Activated CD4-positive, alpha-beta T cell treated with anti-CD3 and anti-CD28 coated beads for 36 hours (primary cell): ENCODE data around the gene SPP1. TPM values are rescaled to one million over a fixed set of nuclear protein-coding genes. Genes with fewer than 3 reads are reported as not detected.
"Not testable (repeated sequence)": the region's sequence is repeated elsewhere in the genome, so short reads cannot be mapped to it uniquely, and the experiment has no call there.

Experiments used
- ATAC-seq: fragments of 200-7000 bp; cut with Tn5 transposase; one replicate; pipeline ENCODE4 v1.10.0; 2021; ENCODE audit warnings: mild to moderate bottlenecking, moderate library complexity
- CTCF ChIA-PET: fragments of 350-600 bp; sonication (Branson Sonifier 250); formaldehyde crosslinking; loops from one replicate; lab custom pipeline; 2021; ENCODE audit warnings: antibody characterized with exemption; lab: Charles Lee
- POLR2A ChIA-PET: fragments of 350-600 bp; sonication (Branson Sonifier 250); formaldehyde crosslinking; loops from one replicate; lab custom pipeline; 2021; ENCODE audit warnings: antibody characterized with exemption, inconsistent platforms; lab: Charles Lee
- DNase-seq: peaks from one replicate; pipeline ENCODE4 v3.0.0-alpha.2; 2020
- H3K27ac Mint-ChIP-seq: one replicate; pipeline ENCODE4 v1.8.0; 2021; ENCODE audit warnings: mixed read lengths
- H3K27me3 Mint-ChIP-seq: one replicate; pipeline ENCODE4 v1.8.0; 2021; ENCODE audit warnings: mixed read lengths
- H3K36me3 Mint-ChIP-seq: one replicate; pipeline ENCODE4 v1.8.0; 2021; ENCODE audit warnings: low read depth, mixed read lengths
- H3K4me1 Mint-ChIP-seq: one replicate; pipeline ENCODE4 v1.8.0; 2021; ENCODE audit warnings: mixed read lengths
- H3K4me3 Mint-ChIP-seq: one replicate; pipeline ENCODE4 v1.8.0; 2021; ENCODE audit warnings: mild to moderate bottlenecking, moderate library complexity, mixed read lengths
- H3K9me3 Mint-ChIP-seq: one replicate; pipeline ENCODE4 v1.8.0; 2021; ENCODE audit warnings: low read depth, mixed read lengths
- intact Hi-C, 2 experiments: fragments of 100-400 bp; cut with DNase I in 1 of 2; cut with micrococcal nuclease in 1 of 2; formaldehyde crosslinking; loops; one replicate each; pipeline versions ENCODE4 v1.14.2 to v1.15.1; 2022 to 2024; cut with DNase I, micrococcal nuclease
- total RNA-seq, 2 experiments: library from RNA; stranded (reverse); gene quantifications; one replicate each; pipeline ENCODE4 v1.2.3, GENCODE V29; 2021

SPP1 gene
- total RNA-seq, 2 experiments from 2014 or later, result not detected

DNA sequence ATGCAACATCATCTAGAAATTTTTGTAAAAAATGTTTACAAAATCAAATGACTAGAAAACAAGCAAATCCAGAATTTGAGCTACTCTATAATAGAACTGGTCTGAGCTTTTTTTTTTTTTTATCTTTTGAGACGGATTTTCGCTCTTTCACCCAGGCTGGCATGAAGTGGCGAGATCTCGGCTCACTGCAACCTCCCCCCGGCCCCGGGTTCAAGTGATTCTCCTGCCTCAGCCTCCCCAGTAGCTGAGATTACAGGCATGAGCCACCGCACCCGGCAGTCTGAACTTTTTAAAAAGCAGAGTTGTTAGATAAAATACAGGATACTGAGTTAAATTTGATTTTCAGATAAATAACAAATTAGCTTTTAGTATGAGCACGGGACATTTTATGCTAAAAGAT is 11.0 kb downstream of the SPP1 start:
- intact Hi-C loops, result no loop called here
- ChIA-PET POLR2A (no interaction called here), CTCF (interaction anchor here (0.7 to 1.9 kb wide), 5 partner anchors 13 to 212 kb away, joined by 3 to 16 read pairs (median 3); no protein-coding TSS in a partner anchor)
- Mint-ChIP-seq H3K4me3 (no peak overlapping the region), H3K27ac (no peak overlapping the region), H3K27me3 (peaks cover 10% of the 10 kb centered on the region), H3K4me1 (peaks cover 3% of the 10 kb centered on the region), H3K36me3 (no peaks in the 10 kb centered on the region), H3K9me3 (no peaks in the 10 kb centered on the region)
- ATAC-seq (no peak), DNase-seq (no peak)

DNA sequence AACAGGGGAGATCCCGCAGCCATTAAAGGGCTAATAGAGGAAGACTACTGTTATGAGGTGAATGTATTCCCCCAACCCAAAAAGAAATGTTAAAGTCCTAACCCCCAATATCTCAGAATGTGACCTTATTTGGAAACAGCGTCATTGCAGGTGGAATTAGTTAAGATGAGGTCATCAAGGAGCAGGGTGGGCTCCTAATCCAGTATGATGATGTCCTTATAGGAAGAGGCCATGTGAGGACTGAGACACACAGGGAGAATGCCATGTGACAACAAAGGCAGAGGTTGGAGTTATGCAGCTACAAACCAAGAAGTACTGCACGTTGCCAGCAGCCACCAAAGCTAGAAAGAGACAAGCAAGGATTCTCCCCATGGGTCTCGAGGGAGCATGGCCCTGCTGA is 14.3 kb downstream of the SPP1 start:
- CTCF ChIA-PET, result interaction anchor here (1.4 kb wide), 1 partner anchor 9 kb away, joined by 3 read pairs; no protein-coding TSS in a partner anchor
- peaks cover 3% of the 10 kb centered on the region for H3K4me1 Mint-ChIP-seq
- no peak for DNase-seq
- intact Hi-C loops, result no loop called here
- no peaks in the 10 kb centered on the region for H3K9me3 Mint-ChIP-seq
- no peak overlapping the region for H3K27ac Mint-ChIP-seq
- H3K4me3 Mint-ChIP-seq, result no peak overlapping the region
- POLR2A ChIA-PET, result no interaction called here
- H3K36me3 Mint-ChIP-seq, result no peaks in the 10 kb centered on the region
- no peak for ATAC-seq
- peaks cover 9% of the 10 kb centered on the region for H3K27me3 Mint-ChIP-seq

DNA sequence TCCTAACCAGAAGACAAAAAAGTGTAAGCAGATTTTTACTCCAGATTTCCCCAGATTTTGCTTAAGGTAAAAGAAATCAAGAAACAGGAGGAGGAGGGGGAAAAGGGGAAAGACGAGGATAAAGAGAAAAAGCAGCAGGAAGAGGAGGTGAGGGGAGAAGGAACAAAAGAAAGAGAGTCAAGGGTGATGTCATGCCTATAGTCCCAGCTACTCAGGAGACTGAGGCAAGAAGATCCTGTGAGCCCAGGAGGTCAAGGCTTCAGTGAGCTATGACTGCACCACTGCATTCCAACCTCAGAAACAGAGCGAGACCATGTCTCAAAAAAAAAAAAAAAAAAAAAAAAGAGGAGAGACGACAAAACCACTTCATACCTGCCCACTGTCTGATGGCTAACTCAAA is 19.9 kb downstream of the SPP1 start:
- H3K9me3 Mint-ChIP-seq, result no peaks in the 10 kb centered on the region
- no peak overlapping the region for H3K4me3 Mint-ChIP-seq
- peaks cover 3% of the 10 kb centered on the region for H3K4me1 Mint-ChIP-seq
- no peak for DNase-seq
- no peak overlapping the region for H3K27ac Mint-ChIP-seq
- ChIA-PET POLR2A (no interaction called here), CTCF (interaction anchor here (1.2 kb wide), 1 partner anchor 22 kb away, joined by 3 read pairs; no protein-coding TSS in a partner anchor)
- H3K27me3 Mint-ChIP-seq, result peaks cover 9% of the 10 kb centered on the region
- H3K36me3 Mint-ChIP-seq, result no peaks in the 10 kb centered on the region
- intact Hi-C loops, result no loop called here
- ATAC-seq, result no peak

DNA sequence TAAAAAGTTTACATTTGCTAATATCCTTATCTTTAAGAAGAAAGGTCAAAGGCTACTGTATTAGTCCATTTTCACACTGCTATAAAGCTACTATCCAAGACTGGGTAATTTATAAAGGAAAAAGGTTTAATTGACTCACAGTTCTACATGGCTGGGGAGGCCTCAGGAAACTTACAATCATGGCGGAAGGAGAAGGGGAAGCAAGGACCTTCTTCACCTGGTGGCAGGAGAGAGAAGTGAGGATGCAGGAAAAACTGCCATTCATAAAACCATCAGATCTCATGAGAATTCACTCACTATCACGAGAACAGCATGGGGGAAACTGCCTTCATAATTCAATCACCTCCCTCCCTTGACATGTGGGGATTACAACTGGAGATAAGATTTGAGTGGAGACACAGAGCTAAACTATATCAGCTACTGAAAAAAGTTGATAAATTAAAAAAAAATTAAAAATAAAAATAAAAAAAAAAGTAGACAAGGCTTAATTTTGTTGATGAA is 23.7 kb downstream of the SPP1 start:
- H3K4me3 Mint-ChIP-seq, DNase-seq, H3K4me1 Mint-ChIP-seq, H3K9me3 Mint-ChIP-seq, H3K36me3 Mint-ChIP-seq, H3K27ac Mint-ChIP-seq, H3K27me3 Mint-ChIP-seq, ATAC-seq, intact Hi-C loops, POLR2A ChIA-PET: not testable (repeated sequence)
- CTCF ChIA-PET, result interaction anchor here (0.6 to 1.2 kb wide), 4 partner anchors 10 to 1576 kb away, joined by 3 to 5 read pairs (median 3); no protein-coding TSS in a partner anchor

DNA sequence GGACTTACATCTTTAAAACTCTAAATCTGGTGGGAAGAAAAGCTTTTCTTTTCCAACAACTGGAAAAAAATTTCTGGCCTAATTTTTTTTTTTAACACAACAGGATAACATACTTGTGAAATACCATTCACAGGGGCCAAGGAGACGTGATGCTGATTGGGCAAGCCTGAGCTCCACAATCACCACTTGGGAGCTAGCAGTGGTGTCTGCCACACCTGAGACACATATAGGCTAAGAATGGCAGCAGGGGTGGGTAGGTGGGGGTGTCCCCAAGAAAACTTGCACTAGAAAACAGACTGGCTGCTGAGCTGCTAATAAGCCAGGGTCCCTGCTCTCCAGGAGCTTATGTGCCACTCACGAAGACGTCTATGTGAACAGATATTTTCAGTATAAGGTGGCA is 26.4 kb downstream of the SPP1 start:
- Mint-ChIP-seq H3K27ac (no peak overlapping the region), H3K4me1 (peaks cover under 1% of the 10 kb centered on the region), H3K36me3 (no peaks in the 10 kb centered on the region), H3K4me3 (no peak overlapping the region), H3K9me3 (no peaks in the 10 kb centered on the region), H3K27me3 (peaks cover 7% of the 10 kb centered on the region)
- CTCF ChIA-PET, result interaction anchor here (0.6 to 1.4 kb wide), 3 partner anchors 20 to 260 kb away, joined by 3 to 4 read pairs (median 3); no protein-coding TSS in a partner anchor
- POLR2A ChIA-PET, result interaction anchor here (0.6 kb wide), 1 partner anchor 84 kb away, joined by 3 read pairs; no protein-coding TSS in a partner anchor
- ATAC-seq, result no peak
- no peak for DNase-seq
- intact Hi-C loops, result no loop called here

DNA sequence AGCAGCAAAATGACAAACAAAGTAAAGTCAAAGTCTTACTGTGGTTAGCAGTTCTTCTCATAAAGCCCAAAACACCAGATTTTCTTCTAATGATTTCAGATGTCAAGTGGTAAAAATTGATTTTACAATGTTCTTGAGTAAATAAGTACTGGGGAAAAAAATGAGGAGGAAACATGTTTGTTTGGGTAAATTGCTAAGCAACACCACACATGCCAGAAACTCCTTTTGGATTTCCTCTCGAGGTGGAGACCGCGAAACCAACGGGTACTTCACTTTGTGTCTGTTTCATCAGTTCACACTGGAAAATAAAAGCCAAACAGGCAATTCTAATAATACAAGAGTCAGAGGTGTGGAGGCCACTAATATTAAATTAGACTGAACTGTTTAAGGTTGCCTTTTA is 27.3 kb downstream of the SPP1 start:
- ATAC-seq (no peak), DNase-seq (no peak)
- Mint-ChIP-seq H3K36me3 (no peaks in the 10 kb centered on the region), H3K4me3 (no peak overlapping the region), H3K4me1 (peaks cover 3% of the 10 kb centered on the region), H3K9me3 (no peaks in the 10 kb centered on the region), H3K27me3 (peaks cover 8% of the 10 kb centered on the region), H3K27ac (no peak overlapping the region)
- CTCF ChIA-PET, result no interaction called here
- POLR2A ChIA-PET, result no interaction called here
- intact Hi-C loops, result no loop called here

DNA sequence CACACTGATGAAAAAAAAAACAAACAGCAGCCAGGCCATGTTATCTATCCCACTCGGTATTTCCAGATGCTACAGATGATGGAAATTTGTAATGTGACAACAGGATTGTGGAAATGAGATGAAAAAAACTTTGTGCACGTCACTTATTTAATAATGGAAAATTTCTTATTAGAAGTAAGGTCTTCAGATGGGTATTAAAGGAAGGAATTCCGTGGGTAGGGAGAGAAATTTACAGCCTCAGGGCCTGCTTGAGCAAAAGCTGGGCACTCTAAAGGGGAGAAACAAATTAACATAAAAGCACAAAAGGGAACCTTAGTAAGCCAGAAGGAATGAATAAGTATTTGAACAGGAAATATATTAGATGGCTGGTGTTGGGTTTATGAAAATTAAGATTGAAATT is 27.7 kb downstream of the SPP1 start:
- peaks cover 8% of the 10 kb centered on the region for H3K27me3 Mint-ChIP-seq
- CTCF ChIA-PET, result no interaction called here
- no peak for ATAC-seq
- peaks cover 3% of the 10 kb centered on the region for H3K4me1 Mint-ChIP-seq
- no peak for DNase-seq
- no peak overlapping the region for H3K4me3 Mint-ChIP-seq
- POLR2A ChIA-PET, result no interaction called here
- no peaks in the 10 kb centered on the region for H3K36me3 Mint-ChIP-seq
- no peak overlapping the region for H3K27ac Mint-ChIP-seq
- intact Hi-C loops, result no loop called here
- no peaks in the 10 kb centered on the region for H3K9me3 Mint-ChIP-seq

DNA sequence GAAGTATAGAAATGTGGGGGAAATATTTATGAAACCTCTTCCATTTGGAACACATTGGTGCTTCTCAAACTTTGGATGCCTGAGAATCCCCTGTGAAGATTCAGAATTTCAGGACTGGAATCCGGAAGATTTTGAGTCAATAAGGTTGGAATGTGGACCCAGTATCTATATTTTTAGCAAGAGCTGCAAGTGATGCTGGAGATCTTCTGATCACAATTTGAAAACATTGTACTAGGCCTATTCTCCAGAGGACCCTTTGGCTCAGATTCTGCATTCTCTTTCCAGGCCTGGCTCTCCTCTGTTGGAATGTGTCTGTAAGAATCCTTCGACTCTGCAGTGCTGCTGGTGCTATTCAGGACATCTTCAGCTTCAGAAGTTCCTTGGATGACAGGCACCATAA is 29.6 kb downstream of the SPP1 start:
- H3K9me3 Mint-ChIP-seq, result no peaks in the 10 kb centered on the region
- H3K27ac Mint-ChIP-seq, result no peak overlapping the region
- intact Hi-C loops, result loop anchor here in 1 of 2 experiments (5.0 kb wide), 3 partner anchors 583 to 1107 kb away; partner anchors contain the start of genes HERC3, NUDT9 and TIGD2
- CTCF ChIA-PET, result no interaction called here
- H3K4me1 Mint-ChIP-seq, result peaks cover 13% of the 10 kb centered on the region
- H3K4me3 Mint-ChIP-seq, result no peak overlapping the region
- POLR2A ChIA-PET, result no interaction called here
- no peaks in the 10 kb centered on the region for H3K36me3 Mint-ChIP-seq
- ATAC-seq (no peak), DNase-seq (no peak)
- H3K27me3 Mint-ChIP-seq, result peaks cover 5% of the 10 kb centered on the region

DNA sequence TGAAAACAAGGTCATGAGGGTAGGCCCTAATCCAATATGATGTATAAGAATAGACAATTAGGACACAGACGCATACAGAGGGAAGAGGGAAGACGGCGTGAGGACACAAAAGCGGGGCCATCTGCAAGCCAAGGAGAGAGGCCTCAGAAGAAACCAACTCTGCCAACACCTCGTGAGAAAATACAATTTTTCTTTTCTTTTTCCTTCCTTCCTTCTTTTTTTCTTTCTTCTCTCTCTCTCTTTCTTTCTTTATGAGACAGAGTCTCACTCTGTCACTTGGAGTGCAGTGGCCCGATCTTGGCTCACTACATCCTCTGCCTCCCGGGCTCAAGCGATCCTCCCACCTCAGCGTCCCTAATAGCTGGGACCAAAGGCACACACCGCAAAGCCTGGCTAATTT is 30.4 kb downstream of the SPP1 start:
- H3K4me3 Mint-ChIP-seq, result no peak overlapping the region
- no peaks in the 10 kb centered on the region for H3K9me3 Mint-ChIP-seq
- intact Hi-C loops, result loop anchor here in 1 of 2 experiments (2.0 to 5.0 kb wide), 4 partner anchors 451 to 1106 kb away; partner anchors contain the start of genes HERC3, HERC5, NUDT9 and TIGD2
- ChIA-PET POLR2A (no interaction called here), CTCF (interaction anchor here (0.6 kb wide), 2 partner anchors 206 to 445 kb away, joined by 3 read pairs; no protein-coding TSS in a partner anchor)
- H3K4me1 Mint-ChIP-seq, result peaks cover 20% of the 10 kb centered on the region
- H3K27me3 Mint-ChIP-seq, result peaks cover 5% of the 10 kb centered on the region
- no peak overlapping the region for H3K27ac Mint-ChIP-seq
- H3K36me3 Mint-ChIP-seq, result no peaks in the 10 kb centered on the region
- DNase-seq (no peak), ATAC-seq (no peak)

DNA sequence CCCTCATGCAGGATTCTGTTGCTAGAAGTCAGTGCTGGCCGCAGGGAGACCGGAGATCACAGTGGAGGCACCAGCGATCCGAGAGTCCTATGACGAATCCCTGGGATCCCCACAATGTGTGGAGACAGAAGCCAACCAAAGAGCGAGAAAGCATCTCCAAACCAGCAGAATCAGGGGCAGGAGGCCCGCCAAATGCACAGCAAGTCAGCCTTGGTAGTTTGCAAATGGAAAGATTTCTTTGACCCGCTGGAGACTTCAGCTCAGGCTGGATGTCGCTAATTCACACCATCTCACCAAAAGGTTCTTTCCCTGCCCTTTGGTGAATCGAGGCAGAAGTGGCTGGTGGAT is 31.4 kb downstream of the SPP1 start:
- POLR2A ChIA-PET, result no interaction called here
- intact Hi-C loops, result loop anchor here in 1 of 2 experiments (1.0 to 5.0 kb wide), 5 partner anchors 277 to 1105 kb away; partner anchors contain the start of genes HERC3, HERC5, NUDT9 and PPM1K
- DNase-seq, result no peak
- ATAC-seq, result no peak
- CTCF ChIA-PET, result no interaction called here
- Mint-ChIP-seq H3K9me3 (no peaks in the 10 kb centered on the region), H3K27ac (peak overlapping the region; percentile 34), H3K4me3 (peak overlapping the region; percentile 48), H3K36me3 (no peaks in the 10 kb centered on the region), H3K27me3 (peaks cover 5% of the 10 kb centered on the region), H3K4me1 (peaks cover 28% of the 10 kb centered on the region)

DNA sequence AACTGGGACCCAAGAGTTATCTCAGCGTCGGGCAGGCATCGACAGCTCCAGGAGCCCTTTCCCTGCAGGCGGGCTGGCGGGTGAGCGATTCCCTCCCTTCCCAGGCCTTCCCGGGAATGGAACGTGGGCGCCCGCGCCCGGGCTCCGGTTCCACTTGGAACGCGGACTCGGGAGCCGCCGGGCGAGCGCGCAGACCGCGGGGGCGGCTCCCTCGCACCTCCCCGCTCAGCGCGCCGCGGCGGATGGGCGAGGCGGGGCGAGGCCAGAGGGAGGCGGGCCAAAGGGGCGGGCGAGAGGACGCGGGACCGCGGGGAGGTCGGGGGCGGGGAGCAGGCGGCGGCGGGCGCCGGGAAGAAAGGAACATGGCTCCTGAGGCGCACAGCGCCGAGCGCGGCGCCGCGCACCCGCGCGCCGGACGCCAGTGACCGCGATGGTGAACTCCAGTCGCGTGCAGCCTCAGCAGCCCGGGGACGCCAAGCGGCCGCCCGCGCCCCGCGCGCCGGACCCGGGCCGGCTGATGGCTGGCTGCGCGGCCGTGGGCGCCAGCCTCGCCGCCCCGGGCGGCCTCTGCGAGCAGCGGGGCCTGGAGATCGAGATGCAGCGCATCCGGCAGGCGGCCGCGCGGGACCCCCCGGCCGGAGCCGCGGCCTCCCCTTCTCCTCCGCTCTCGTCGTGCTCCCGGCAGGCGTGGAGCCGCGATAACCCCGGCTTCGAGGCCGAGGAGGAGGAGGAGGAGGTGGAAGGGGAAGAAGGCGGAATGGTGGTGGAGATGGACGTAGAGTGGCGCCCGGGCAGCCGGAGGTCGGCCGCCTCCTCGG is 32.0 kb downstream of the SPP1 start, which contains the start of gene PKD2:
Gene PKD2, plus strand, starts transcription at position 332 of the 818 bp plus-strand sequence. Its CDS starts 99 bp downstream, at position 431.
- H3K9me3 Mint-ChIP-seq, result no peaks in the 10 kb centered on the region
- ChIA-PET CTCF (interaction anchor here (1.5 kb wide), 1 partner anchor 25 kb away, joined by 5 read pairs; no protein-coding TSS in a partner anchor), POLR2A (no interaction called here)
- peak; percentile 92 for ATAC-seq
- H3K4me3 Mint-ChIP-seq, result peak within 1 kb of the TSS; percentile 84
- H3K36me3 Mint-ChIP-seq, result no peaks in the 10 kb centered on the region
- peaks cover 5% of the 10 kb centered on the region for H3K27me3 Mint-ChIP-seq
- intact Hi-C loops, result loop anchor here in 1 of 2 experiments (1.0 to 5.0 kb wide), 5 partner anchors 277 to 1105 kb away; partner anchors contain the start of genes HERC3, HERC5, NUDT9 and PPM1K
- peaks cover 32% of the 10 kb centered on the region for H3K4me1 Mint-ChIP-seq
- H3K27ac Mint-ChIP-seq, result peak within 1 kb of the TSS; percentile 72
- DNase-seq, result peak; percentile 89
